WTC11 (cell line): ENCODE results near the gene TRIM2. TPM values are rescaled to one million over a fixed set of nuclear protein-coding genes. Genes with fewer than 3 reads are reported as not detected.

Experiments used
- ATAC-seq: fragments of 200-7000 bp; cut with Tn5 transposase; 2 replicates; pipeline ENCODE4 v1.10.0; 2021; ENCODE audit warnings: mild to moderate bottlenecking, moderate library complexity
- CTCF ChIA-PET: fragments of 300-600 bp; sonication (Branson Sonifier 250); formaldehyde crosslinking; loops from one replicate; lab custom pipeline; 2021; ENCODE audit warnings: antibody characterized with exemption; lab: Charles Lee
- POLR2A ChIA-PET: fragments of 350-600 bp; sonication (Branson Sonifier 250); formaldehyde crosslinking; loops from one replicate; lab custom pipeline; 2021; ENCODE audit warnings: antibody characterized with exemption; lab: Charles Lee
- DNase-seq: peaks from one replicate; pipeline ENCODE4 v3.0.0; 2021; ENCODE audit warnings: low spot score
- H3K27ac Mint-ChIP-seq: 2 replicates; pipeline ENCODE4 v1.8.0; 2021; ENCODE audit warnings: mixed read lengths
- H3K27me3 Mint-ChIP-seq: 2 replicates; pipeline ENCODE4 v1.8.0; 2021; ENCODE audit warnings: low read depth, mild to moderate bottlenecking, moderate library complexity, mixed read lengths
- H3K36me3 Mint-ChIP-seq: 2 replicates; pipeline ENCODE4 v1.8.0; 2021; ENCODE audit warnings: mixed read lengths
- H3K4me1 Mint-ChIP-seq: 2 replicates; pipeline ENCODE4 v1.8.0; 2022; ENCODE audit warnings: mixed read lengths
- H3K4me3 Mint-ChIP-seq: 2 replicates; pipeline ENCODE4 v1.8.0; 2021; ENCODE audit warnings: mild to moderate bottlenecking, moderate library complexity, mixed read lengths
- H3K9me3 Mint-ChIP-seq: 2 replicates; pipeline ENCODE4 v1.8.0; 2021; ENCODE audit warnings: mixed read lengths
- AR ChIP-seq: fragments of 250-450 bp; sonication (Bioruptor Pico); IDR thresholded peaks from 2 replicates; pipeline ENCODE4 v1.9.0; 2021; ENCODE audit warnings: mild to moderate bottlenecking
- ATF1 ChIP-seq: sonication (generic); formaldehyde crosslinking; IDR thresholded peaks from 2 replicates; pipeline ENCODE4 v1.8.1; 2023; ENCODE audit warnings: mild to moderate bottlenecking, moderate library complexity, missing genetic modification reagents
- EMX1 ChIP-seq: fragments of 250-450 bp; sonication (Bioruptor Pico); IDR thresholded peaks from 2 replicates; pipeline ENCODE4 v1.8.0; 2021; ENCODE audit warnings: mild to moderate bottlenecking
- ERG ChIP-seq: fragments of 250-450 bp; sonication (Bioruptor Pico); IDR thresholded peaks from 2 replicates; pipeline ENCODE4 v1.8.0; 2021; ENCODE audit warnings: mild to moderate bottlenecking
- ESRRA ChIP-seq: sonication (generic); formaldehyde crosslinking; IDR thresholded peaks from 2 replicates; pipeline ENCODE4 v1.8.1; 2022; ENCODE audit warnings: mild to moderate bottlenecking, missing genetic modification reagents, borderline replicate concordance
- GRHL2 ChIP-seq: fragments of 250-450 bp; sonication (Bioruptor Pico); IDR thresholded peaks from 2 replicates; pipeline ENCODE4 v1.8.0; 2022; ENCODE audit warnings: mild to moderate bottlenecking, moderate library complexity; ENCODE audit not compliant: insufficient replicate concordance, severe bottlenecking
- HMGXB4 ChIP-seq: sonication (generic); formaldehyde crosslinking; IDR thresholded peaks from 2 replicates; pipeline ENCODE4 v1.8.1; 2023; ENCODE audit warnings: mild to moderate bottlenecking, moderate library complexity, missing genetic modification reagents
- IRF1 ChIP-seq: sonication (generic); formaldehyde crosslinking; IDR thresholded peaks from 2 replicates; pipeline ENCODE4 v1.8.0; 2023; ENCODE audit warnings: missing genetic modification reagents
- NFYB ChIP-seq: sonication (generic); formaldehyde crosslinking; conservative IDR thresholded peaks from 2 replicates; pipeline ENCODE4 v1.8.0; 2022; ENCODE audit warnings: low read depth, missing genetic modification reagents
- NR1H2 ChIP-seq: sonication (generic); formaldehyde crosslinking; IDR thresholded peaks from 2 replicates; pipeline ENCODE4 v1.9.0; 2021; ENCODE audit warnings: mild to moderate bottlenecking, moderate library complexity, missing genetic modification reagents
- SOX15 ChIP-seq: fragments of 250-450 bp; sonication (Bioruptor Pico); IDR thresholded peaks from 2 replicates; pipeline ENCODE4 v1.9.0; 2021; ENCODE audit warnings: mild to moderate bottlenecking
- TEAD1 ChIP-seq: sonication (generic); formaldehyde crosslinking; IDR thresholded peaks from 2 replicates; pipeline ENCODE4 v1.8.0; 2022; ENCODE audit warnings: mild to moderate bottlenecking, missing genetic modification reagents
- ZMAT4 ChIP-seq: fragments of 250-450 bp; sonication (Bioruptor Pico); IDR thresholded peaks from 2 replicates; pipeline ENCODE4 v1.9.0; 2021; ENCODE audit warnings: mild to moderate bottlenecking
- ZNF138 ChIP-seq: sonication (generic); formaldehyde crosslinking; conservative IDR thresholded peaks from 2 replicates; pipeline ENCODE4 v1.8.1; 2022; ENCODE audit warnings: mild to moderate bottlenecking, moderate library complexity, missing genetic modification reagents
- ZNF423 ChIP-seq: fragments of 250-450 bp; sonication (Bioruptor Pico); IDR thresholded peaks from 2 replicates; pipeline ENCODE4 v2.1.2; 2022; ENCODE audit warnings: mild to moderate bottlenecking, moderate library complexity
- ZSCAN18 ChIP-seq: fragments of 250-450 bp; sonication (Bioruptor Pico); IDR thresholded peaks from 2 replicates; pipeline ENCODE4 v2.1.2; 2022; ENCODE audit warnings: mild to moderate bottlenecking, moderate library complexity
- total RNA-seq: library from RNA; stranded (reverse); gene quantifications from 3 replicates; pipeline ENCODE4 v1.2.3, GENCODE V29; 2021

Gene TRIM2
- total RNA-seq, 1 experiment from 2014 or later, result 54.5 TPM

- Mint-ChIP-seq H3K4me1 (peaks cover 62% of the 10 kb centered on the region), H3K9me3 (peaks cover 19% of the 10 kb centered on the region), H3K4me3 (no peak overlapping the region), H3K27ac (no peak overlapping the region; the same call in 1 of the 2 replicates), H3K36me3 (peaks cover 23% of the 10 kb centered on the region), H3K27me3 (no peaks in the 10 kb centered on the region)
- ATAC-seq, result no peak
- no peak for DNase-seq
- CTCF ChIA-PET, result interaction anchor here (0.6 kb wide), 1 partner anchor 259 kb away, joined by 3 read pairs; no protein-coding TSS in a partner anchor
- POLR2A ChIA-PET, result interaction anchor here (0.7 kb wide), 1 partner anchor 312 kb away, joined by 3 read pairs; no protein-coding TSS in a partner anchor
- no peak for TF ChIP-seq SOX15 (CRISPR knock-in tag)
- TF ChIP-seq ERG (CRISPR knock-in tag), result no peak
- TF ChIP-seq GRHL2 (CRISPR knock-in tag), result no peak
- no peak for TF ChIP-seq AR (CRISPR knock-in tag)
- TF ChIP-seq HMGXB4, result no peak
- TF ChIP-seq ESRRA (CRISPR knock-in tag), result no peak
- TF ChIP-seq, all 79 proteins: peak for 0
Measured at GRCh38 chr4:153265306-153266047, 61.2 kb downstream of the TRIM2 start.

- ATAC-seq, result no peak
- no peak for DNase-seq
- Mint-ChIP-seq H3K27ac (no peak overlapping the region), H3K4me3 (no peak overlapping the region), H3K27me3 (no peaks in the 10 kb centered on the region)
- CTCF ChIA-PET, result no interaction called here
- TF ChIP-seq IRF1 (CRISPR knock-in tag) (no peak), ZMAT4 (CRISPR knock-in tag) (no peak), ATF1 (CRISPR knock-in tag) (no peak), HMGXB4 (no peak), NFYB (CRISPR knock-in tag) (no peak), ZNF423 (CRISPR knock-in tag) (no peak), ZSCAN18 (CRISPR knock-in tag) (no peak), TEAD1 (CRISPR knock-in tag) (no peak), ZNF138 (CRISPR knock-in tag) (no peak), EMX1 (CRISPR knock-in tag) (no peak), NR1H2 (CRISPR knock-in tag) (no peak)
- TF ChIP-seq, all 79 proteins: peak for 0
- peaks cover 13% of the 10 kb centered on the region for H3K9me3 Mint-ChIP-seq
- H3K36me3 Mint-ChIP-seq, result peaks cover 16% of the 10 kb centered on the region
- H3K4me1 Mint-ChIP-seq, result peaks cover 50% of the 10 kb centered on the region
- POLR2A ChIA-PET, result no interaction called here
Measured at GRCh38 chr4:153266988-153267387, 62.7 kb downstream of the TRIM2 start.
